ENCODE data around the gene CCDC148. TPM values are rescaled to one million over a fixed set of nuclear protein-coding genes. Genes with fewer than 3 reads are reported as not detected.
"Not testable (repeated sequence)": the region's sequence is repeated elsewhere in the genome, so short reads cannot be mapped to it uniquely, and the experiment has no call there.

Gene CCDC148
- total RNA-seq, 4 donors from 2014 or later: not detected

DNA sequence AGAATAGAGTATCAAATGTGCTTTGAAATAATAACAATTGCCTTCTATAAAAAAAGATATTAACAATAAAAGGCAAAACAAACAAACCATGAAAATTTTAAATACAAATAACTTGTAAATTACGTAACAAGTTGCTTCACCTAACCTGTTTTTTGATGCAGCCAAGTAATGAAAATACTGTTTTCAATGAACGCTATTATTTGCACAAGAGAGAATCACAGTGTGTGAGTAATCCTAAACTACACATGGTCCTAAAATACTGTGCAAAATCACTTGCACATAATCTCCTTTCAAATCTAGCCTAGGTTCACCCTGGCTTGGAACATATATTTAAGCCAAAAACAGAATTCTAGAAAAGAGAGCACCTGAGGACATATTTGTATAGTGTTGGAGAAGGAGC lies 98.9 kb downstream of the CCDC148 start:
- Histone ChIP-seq H3K27me3 (no peaks in the 10 kb centered on the region), H3K9me3 (no peaks in the 10 kb centered on the region), H3K4me1 (no peaks in the 10 kb centered on the region), H3K27ac (no peak overlapping the region), H3K4me3 (no peak overlapping the region), H3K36me3 (no peaks in the 10 kb centered on the region)
- TF ChIP-seq, protein P1, sequence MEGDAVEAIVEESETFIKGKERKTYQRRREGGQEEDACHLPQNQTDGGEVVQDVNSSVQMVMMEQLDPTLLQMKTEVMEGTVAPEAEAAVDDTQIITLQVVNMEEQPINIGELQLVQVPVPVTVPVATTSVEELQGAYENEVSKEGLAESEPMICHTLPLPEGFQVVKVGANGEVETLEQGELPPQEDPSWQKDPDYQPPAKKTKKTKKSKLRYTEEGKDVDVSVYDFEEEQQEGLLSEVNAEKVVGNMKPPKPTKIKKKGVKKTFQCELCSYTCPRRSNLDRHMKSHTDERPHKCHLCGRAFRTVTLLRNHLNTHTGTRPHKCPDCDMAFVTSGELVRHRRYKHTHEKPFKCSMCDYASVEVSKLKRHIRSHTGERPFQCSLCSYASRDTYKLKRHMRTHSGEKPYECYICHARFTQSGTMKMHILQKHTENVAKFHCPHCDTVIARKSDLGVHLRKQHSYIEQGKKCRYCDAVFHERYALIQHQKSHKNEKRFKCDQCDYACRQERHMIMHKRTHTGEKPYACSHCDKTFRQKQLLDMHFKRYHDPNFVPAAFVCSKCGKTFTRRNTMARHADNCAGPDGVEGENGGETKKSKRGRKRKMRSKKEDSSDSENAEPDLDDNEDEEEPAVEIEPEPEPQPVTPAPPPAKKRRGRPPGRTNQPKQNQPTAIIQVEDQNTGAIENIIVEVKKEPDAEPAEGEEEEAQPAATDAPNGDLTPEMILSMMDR (IDR thresholded peaks at IDR 0.05): no peak
- no peak for TF ChIP-seq POLR2A (IDR thresholded peaks at IDR 0.05)
- DNase-seq: no peak

GRCh38 chr2:158357122-158357521 lies 99.4 kb downstream of the CCDC148 start:
- Histone ChIP-seq H3K27ac (no peak overlapping the region), H3K9me3 (no peaks in the 10 kb centered on the region), H3K27me3 (no peaks in the 10 kb centered on the region), H3K36me3 (no peaks in the 10 kb centered on the region), H3K4me3 (no peak overlapping the region), H3K4me1 (no peaks in the 10 kb centered on the region)
- no peak for DNase-seq
- no peak for TF ChIP-seq POLR2A (IDR thresholded peaks at IDR 0.05)
- TF ChIP-seq, protein P1 (IDR thresholded peaks at IDR 0.05): no peak

DNA sequence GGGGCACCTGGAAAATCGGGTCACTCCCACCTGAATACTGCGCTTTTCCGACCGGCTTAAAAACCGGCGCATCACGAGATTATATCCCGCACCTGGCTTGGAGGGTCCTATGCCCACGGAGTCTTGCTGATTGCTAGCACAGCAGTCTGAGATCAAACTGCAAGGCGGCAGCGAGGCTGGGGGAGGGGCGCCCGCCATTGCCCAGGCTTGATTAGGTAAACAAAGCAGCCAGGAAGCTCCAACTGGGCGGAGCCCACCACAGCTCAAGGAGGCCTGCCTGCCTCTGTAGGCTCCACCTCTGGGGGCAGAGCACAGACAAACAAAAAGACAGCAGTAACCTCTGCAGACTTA lies 105.1 kb downstream of the CCDC148 start:
- H3K9me3 ChIP-seq, H3K4me3 ChIP-seq, H3K36me3 ChIP-seq, DNase-seq, H3K27ac ChIP-seq, H3K27me3 ChIP-seq, H3K4me1 ChIP-seq: not testable (repeated sequence)

GRCh38 chr2:158350751-158351465 lies 105.6 kb downstream of the CCDC148 start:
- DNase-seq, H3K36me3 ChIP-seq, H3K27ac ChIP-seq, H3K4me3 ChIP-seq, H3K9me3 ChIP-seq, H3K4me1 ChIP-seq, H3K27me3 ChIP-seq: not testable (repeated sequence)

DNA sequence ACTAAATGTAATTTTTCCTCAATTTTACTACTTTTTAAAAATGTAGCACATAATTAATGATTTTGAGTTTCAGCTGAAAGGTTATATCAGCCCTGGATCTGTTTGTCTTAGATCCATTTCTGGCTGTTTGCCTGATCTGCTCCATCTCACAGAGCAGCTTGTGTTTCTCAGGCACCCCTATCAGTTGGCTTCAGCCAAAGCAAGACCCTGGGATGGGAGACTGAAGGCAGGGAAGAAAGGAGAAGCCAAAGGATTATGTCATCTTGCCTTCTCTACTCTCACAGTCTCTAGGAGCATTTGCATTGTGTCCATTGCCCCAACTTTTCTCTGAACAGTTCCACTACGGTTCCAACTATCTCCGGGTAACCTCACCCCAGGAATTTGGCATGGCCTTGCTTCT lies 110.5 kb downstream of the CCDC148 start:
- TF ChIP-seq, protein P1 (IDR thresholded peaks at IDR 0.05): no peak
- TF ChIP-seq POLR2A (IDR thresholded peaks at IDR 0.05): no peak
- no peak for DNase-seq
- Histone ChIP-seq H3K9me3 (no peaks in the 10 kb centered on the region), H3K27me3 (no peaks in the 10 kb centered on the region), H3K4me3 (no peak overlapping the region), H3K27ac (no peak overlapping the region), H3K36me3 (no peaks in the 10 kb centered on the region), H3K4me1 (no peaks in the 10 kb centered on the region)

DNA sequence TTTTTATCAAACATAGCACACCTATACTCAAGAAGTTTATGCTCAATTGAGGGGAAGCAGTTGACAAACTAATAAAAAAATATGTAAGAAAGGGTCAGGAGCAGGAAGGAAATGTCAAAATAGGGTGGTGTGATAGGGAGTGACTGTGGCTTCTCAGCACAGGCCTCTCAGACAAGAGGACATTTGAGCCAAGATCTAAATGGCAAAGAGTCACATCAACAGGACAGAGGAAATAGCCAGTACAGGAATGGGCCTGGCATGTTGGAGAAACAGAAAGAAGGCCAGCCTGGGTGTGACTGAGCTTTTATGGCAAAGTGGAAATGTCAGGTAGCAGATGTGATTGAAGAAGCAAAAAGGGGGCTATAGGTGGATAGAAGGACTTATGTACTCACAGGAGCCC lies 117.0 kb downstream of the CCDC148 start:
- H3K9me3 ChIP-seq: peaks cover 0 to 4% (median 0%) of the 10 kb centered on the region in 4 donors
- no peak overlapping the region for H3K4me3 ChIP-seq
- no peaks in the 10 kb centered on the region for H3K36me3 ChIP-seq
- H3K27me3 ChIP-seq: no peaks in the 10 kb centered on the region
- H3K27ac ChIP-seq: no peak overlapping the region
- TF ChIP-seq POLR2A (IDR thresholded peaks at IDR 0.05): no peak
- TF ChIP-seq, protein P1 (IDR thresholded peaks at IDR 0.05): no peak
- no peaks in the 10 kb centered on the region for H3K4me1 ChIP-seq
- no peak for DNase-seq

DNA sequence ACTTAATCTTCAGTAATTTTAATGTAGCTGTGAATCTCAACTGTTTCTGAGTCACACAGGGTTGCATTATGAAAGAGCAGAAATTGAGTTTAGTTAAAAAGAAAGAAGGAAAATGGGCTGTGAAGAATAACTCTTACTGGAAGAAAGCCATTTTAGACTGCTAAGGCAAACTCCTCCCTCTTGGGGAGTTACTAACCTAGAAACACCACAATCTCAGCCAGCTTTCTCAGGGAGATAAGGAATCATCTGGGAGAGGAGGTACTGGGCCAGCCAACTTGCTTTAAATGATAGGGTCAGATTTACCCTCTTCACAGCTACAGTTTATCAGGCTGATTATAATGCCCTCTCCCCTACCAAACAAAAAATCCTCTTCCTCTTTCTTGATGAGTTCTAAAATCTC lies 119.5 kb downstream of the CCDC148 start:
- H3K27me3 ChIP-seq: no peaks in the 10 kb centered on the region
- peaks cover 0 to 4% (median 0%) of the 10 kb centered on the region in 4 donors for H3K9me3 ChIP-seq
- no peak overlapping the region for H3K4me3 ChIP-seq
- TF ChIP-seq, protein P1 (IDR thresholded peaks at IDR 0.05): no peak
- no peak for TF ChIP-seq POLR2A (IDR thresholded peaks at IDR 0.05)
- no peaks in the 10 kb centered on the region for H3K4me1 ChIP-seq
- DNase-seq: no peak
- H3K27ac ChIP-seq: no peak overlapping the region
- H3K36me3 ChIP-seq: no peaks in the 10 kb centered on the region

GRCh38 chr2:158331799-158332198 lies 124.8 kb downstream of the CCDC148 start:
- H3K27ac ChIP-seq, H3K9me3 ChIP-seq: not testable (repeated sequence)

More at GRCh38 chr2:158331799-158332198, 124.8 kb downstream of the CCDC148 start:
- DNase-seq, H3K36me3 ChIP-seq, H3K4me1 ChIP-seq, H3K27me3 ChIP-seq, H3K4me3 ChIP-seq: not testable (repeated sequence)

All from Peyer's patch (tissue), 4 donors.